ACC112 (cell line): ENCODE measurements around the gene ATG5.

Experiments
- H2AFZ ChIP-seq: fragments of 200-600 bp; sonication (generic); one replicate; pipeline ENCODE4 v1.6.0; 2017; ENCODE audit warnings: antibody characterized with exemption, low read length; ENCODE audit not compliant: unreplicated experiment
- H3K27ac ChIP-seq: fragments of 200-600 bp; sonication (generic); 2 replicates; pipeline ENCODE4 v1.5.1; 2014; ENCODE audit warnings: low read depth, mild to moderate bottlenecking, antibody characterized with exemption, low read length, moderate library complexity
- H3K27me3 ChIP-seq: fragments of 200-600 bp; sonication (generic); 2 replicates; pipeline ENCODE4 v1.6.1; 2014; ENCODE audit warnings: mild to moderate bottlenecking, antibody characterized with exemption, low read length, moderate library complexity, mixed read lengths; ENCODE audit not compliant: insufficient read depth
- H3K36me3 ChIP-seq: fragments of 200-600 bp; sonication (generic); 2 replicates; pipeline ENCODE4 v1.6.1; 2016; ENCODE audit warnings: mild to moderate bottlenecking, antibody characterized with exemption, low read length, moderate library complexity, mixed read lengths; ENCODE audit not compliant: insufficient read depth
- H3K4me1 ChIP-seq: fragments of 200-600 bp; sonication (generic); one replicate; pipeline ENCODE4 v1.6.1; 2016; ENCODE audit warnings: low read length, mixed read lengths; ENCODE audit not compliant: insufficient read depth, unreplicated experiment, control insufficient read depth
- H3K4me3 ChIP-seq: fragments of 200-600 bp; sonication (generic); 2 replicates; pipeline ENCODE4 v1.5.1; 2014; ENCODE audit warnings: mild to moderate bottlenecking, low read depth, low read length
- H3K79me2 ChIP-seq: fragments of 200-600 bp; sonication (generic); one replicate; pipeline ENCODE4 v1.6.0; 2016; ENCODE audit warnings: low read length; ENCODE audit not compliant: control insufficient read depth, unreplicated experiment, insufficient read depth

The ATG5 gene

GRCh38 chr6:106225581-106225980 lies 100.0 kb downstream of the ATG5 start:
- no peaks in the 10 kb centered on the region for H3K27me3 ChIP-seq
- no peak overlapping the region for H3K4me3 ChIP-seq
- no peaks in the 10 kb centered on the region for H3K4me1 ChIP-seq
- no peak overlapping the region for H3K27ac ChIP-seq
- H3K36me3 ChIP-seq: no peaks in the 10 kb centered on the region
- H2AFZ ChIP-seq: no peak overlapping the region
- H3K79me2 ChIP-seq: peaks cover 10% of the 10 kb centered on the region

DNA sequence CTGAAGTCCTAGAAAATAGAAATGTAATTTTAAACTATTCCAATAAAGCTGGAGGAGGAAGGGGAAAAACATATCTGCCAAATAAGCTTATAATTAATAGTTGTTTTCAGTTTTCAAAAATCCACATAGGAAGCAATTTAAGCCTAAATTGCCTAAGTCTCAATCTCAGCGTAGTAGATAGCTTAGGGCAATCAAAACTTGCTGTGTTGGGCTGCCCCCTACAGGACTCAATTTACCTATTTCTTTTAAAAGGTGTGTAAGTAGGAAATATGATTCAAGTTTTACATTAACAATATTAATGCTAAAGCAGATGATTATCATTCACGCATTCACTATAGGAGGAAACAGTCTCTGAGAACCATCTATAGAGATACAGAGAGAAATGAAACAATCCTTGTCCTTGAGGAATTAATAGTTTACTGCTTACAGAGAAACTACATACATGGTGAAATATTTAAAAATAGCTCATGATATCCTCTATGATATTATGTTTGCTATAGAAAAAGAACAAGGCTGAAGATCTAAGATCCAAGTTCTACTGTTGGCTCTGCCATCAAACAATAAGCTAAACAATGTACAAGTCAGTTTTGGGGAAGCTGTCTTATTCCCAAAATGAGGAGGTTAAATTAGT lies 102.1 kb downstream of the ATG5 start:
- H3K79me2 ChIP-seq: peaks cover 10% of the 10 kb centered on the region
- no peaks in the 10 kb centered on the region for H3K27me3 ChIP-seq
- H3K27ac ChIP-seq: no peak overlapping the region
- no peaks in the 10 kb centered on the region for H3K36me3 ChIP-seq
- no peak overlapping the region for H2AFZ ChIP-seq
- no peak overlapping the region for H3K4me3 ChIP-seq
- no peaks in the 10 kb centered on the region for H3K4me1 ChIP-seq

GRCh38 chr6:106220485-106220884 lies 105.1 kb downstream of the ATG5 start:
- Histone ChIP-seq H3K36me3 (no peaks in the 10 kb centered on the region), H3K4me1 (no peaks in the 10 kb centered on the region), H3K27ac (no peak overlapping the region), H2AFZ (no peak overlapping the region), H3K4me3 (no peak overlapping the region), H3K79me2 (peaks cover 9% of the 10 kb centered on the region), H3K27me3 (no peaks in the 10 kb centered on the region)

DNA sequence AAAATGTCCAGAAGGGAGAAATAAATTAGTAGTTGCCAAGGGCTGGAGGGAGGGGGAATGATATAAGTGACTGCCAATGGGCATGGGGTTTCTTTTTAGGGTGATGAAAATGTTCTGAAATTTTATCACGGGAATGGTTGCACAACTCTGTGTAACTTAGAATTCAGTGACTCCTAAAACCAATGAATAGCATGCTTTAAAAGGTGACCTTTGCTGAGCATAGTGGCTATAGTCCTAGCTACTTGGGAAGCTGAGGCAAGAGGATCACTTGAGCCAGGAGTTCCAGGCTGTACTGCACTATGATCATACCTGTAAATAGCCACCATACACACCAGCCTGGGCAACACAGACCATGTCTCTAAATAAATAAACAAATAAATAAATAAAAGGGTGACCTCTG lies 109.0 kb downstream of the ATG5 start:
- H3K79me2 ChIP-seq: peaks cover 9% of the 10 kb centered on the region
- no peak overlapping the region for H3K4me3 ChIP-seq
- no peak overlapping the region for H3K27ac ChIP-seq
- H3K36me3 ChIP-seq: no peaks in the 10 kb centered on the region
- H3K4me1 ChIP-seq: no peaks in the 10 kb centered on the region
- H3K27me3 ChIP-seq: no peaks in the 10 kb centered on the region
- no peak overlapping the region for H2AFZ ChIP-seq

DNA sequence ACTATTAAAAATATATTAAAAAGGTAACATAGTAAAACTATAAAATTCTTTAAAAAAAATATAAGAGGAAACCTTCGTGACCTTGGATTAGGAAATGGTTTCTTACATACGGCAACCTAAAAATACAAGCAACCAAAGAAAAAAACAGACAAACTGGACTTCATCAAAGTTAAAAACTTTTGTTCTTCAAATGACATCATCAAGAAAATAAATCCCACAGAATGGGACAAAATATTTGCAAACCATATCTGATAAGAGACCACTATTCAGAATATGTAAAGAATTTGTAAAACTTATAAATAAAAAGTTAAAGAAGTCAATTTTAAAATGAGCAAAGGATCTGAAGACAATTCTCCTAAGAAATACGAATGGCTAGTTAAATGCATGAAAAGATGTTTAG lies 110.0 kb downstream of the ATG5 start:
- Histone ChIP-seq H3K4me3 (no peak overlapping the region), H3K27me3 (no peaks in the 10 kb centered on the region), H3K27ac (no peak overlapping the region), H3K36me3 (no peaks in the 10 kb centered on the region), H3K79me2 (peaks cover 5% of the 10 kb centered on the region), H3K4me1 (no peaks in the 10 kb centered on the region), H2AFZ (no peak overlapping the region)

- Histone ChIP-seq H3K36me3 (no peaks in the 10 kb centered on the region), H3K27ac (no peak overlapping the region), H3K4me1 (no peaks in the 10 kb centered on the region), H3K79me2 (peaks cover 5% of the 10 kb centered on the region), H3K27me3 (no peaks in the 10 kb centered on the region), H2AFZ (no peak overlapping the region), H3K4me3 (no peak overlapping the region)
These were observed 111.0 kb downstream of the ATG5 start for GRCh38 chr6:106214531-106214930.

DNA sequence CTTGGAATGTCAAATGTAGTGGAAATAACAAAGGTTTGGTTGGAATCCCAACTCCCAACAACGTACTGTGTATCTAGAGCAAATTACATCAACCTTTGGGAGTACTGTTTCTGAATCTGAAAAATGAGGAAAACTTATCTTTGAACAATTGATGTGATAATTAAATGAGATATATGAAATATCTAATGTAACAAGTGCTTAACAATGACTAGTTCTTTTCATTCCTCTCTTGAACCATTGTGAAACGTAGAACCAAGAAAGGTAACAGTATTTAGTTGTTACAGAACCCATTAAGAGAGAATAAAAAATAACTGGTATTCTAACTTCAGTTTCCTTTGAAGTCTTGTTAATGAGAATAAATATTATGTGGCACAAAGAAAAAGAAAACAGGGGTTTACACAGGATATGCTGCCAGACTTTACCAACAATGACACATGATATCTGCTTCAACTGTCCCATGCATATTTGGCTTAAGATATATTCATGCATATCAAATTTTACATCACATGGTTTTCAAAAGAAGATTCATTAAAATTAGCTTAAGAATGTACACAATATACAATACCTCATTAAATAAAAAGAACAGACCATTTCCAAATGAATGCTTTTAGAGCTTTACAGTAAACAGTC lies 111.8 kb downstream of the ATG5 start:
- H3K4me3 ChIP-seq: no peak overlapping the region
- H3K79me2 ChIP-seq: peaks cover 9% of the 10 kb centered on the region

GRCh38 chr6:106212576-106212975 lies 113.0 kb downstream of the ATG5 start:
- Histone ChIP-seq H3K36me3 (peaks cover 9% of the 10 kb centered on the region; the same call in 1 of the 2 replicates), H3K27ac (no peak overlapping the region), H2AFZ (no peak overlapping the region), H3K79me2 (peaks cover 9% of the 10 kb centered on the region), H3K27me3 (no peaks in the 10 kb centered on the region), H3K4me3 (no peak overlapping the region), H3K4me1 (no peaks in the 10 kb centered on the region)

More for the DNA sequence above, 111.8 kb downstream of the ATG5 start:
- H3K4me1 ChIP-seq: no peaks in the 10 kb centered on the region
- no peak overlapping the region for H3K27ac ChIP-seq
- no peak overlapping the region for H2AFZ ChIP-seq
- H3K27me3 ChIP-seq: no peaks in the 10 kb centered on the region
- peaks cover 5% of the 10 kb centered on the region; the same call in 1 of the 2 replicates for H3K36me3 ChIP-seq

- peaks cover 9% of the 10 kb centered on the region; the same call in 1 of the 2 replicates for H3K36me3 ChIP-seq
- H3K4me3 ChIP-seq: no peak overlapping the region
- H3K27ac ChIP-seq: no peak overlapping the region
- H2AFZ ChIP-seq: no peak overlapping the region
- peaks cover 4% of the 10 kb centered on the region for H3K79me2 ChIP-seq
- H3K27me3 ChIP-seq: no peaks in the 10 kb centered on the region
- no peaks in the 10 kb centered on the region for H3K4me1 ChIP-seq
These were observed 118.7 kb downstream of the ATG5 start for GRCh38 chr6:106206905-106207304.

GRCh38 chr6:106204961-106205360 lies 120.6 kb downstream of the ATG5 start:
- Histone ChIP-seq H3K4me3 (no peak overlapping the region), H3K36me3 (peaks cover 13% of the 10 kb centered on the region), H3K4me1 (peaks cover 2% of the 10 kb centered on the region), H3K79me2 (peaks cover 4% of the 10 kb centered on the region), H2AFZ (no peak overlapping the region), H3K27me3 (no peaks in the 10 kb centered on the region), H3K27ac (no peak overlapping the region)

- Histone ChIP-seq H2AFZ (no peak overlapping the region), H3K27me3 (no peaks in the 10 kb centered on the region), H3K36me3 (peaks cover 4% of the 10 kb centered on the region), H3K79me2 (no peaks in the 10 kb centered on the region), H3K4me3 (no peak overlapping the region), H3K4me1 (peaks cover 20% of the 10 kb centered on the region), H3K27ac (peak overlapping the region; percentile 64)
These were observed 125.6 kb downstream of the ATG5 start for GRCh38 chr6:106199998-106200397.
